ENCODE data around the gene SS18L1.

DNA sequence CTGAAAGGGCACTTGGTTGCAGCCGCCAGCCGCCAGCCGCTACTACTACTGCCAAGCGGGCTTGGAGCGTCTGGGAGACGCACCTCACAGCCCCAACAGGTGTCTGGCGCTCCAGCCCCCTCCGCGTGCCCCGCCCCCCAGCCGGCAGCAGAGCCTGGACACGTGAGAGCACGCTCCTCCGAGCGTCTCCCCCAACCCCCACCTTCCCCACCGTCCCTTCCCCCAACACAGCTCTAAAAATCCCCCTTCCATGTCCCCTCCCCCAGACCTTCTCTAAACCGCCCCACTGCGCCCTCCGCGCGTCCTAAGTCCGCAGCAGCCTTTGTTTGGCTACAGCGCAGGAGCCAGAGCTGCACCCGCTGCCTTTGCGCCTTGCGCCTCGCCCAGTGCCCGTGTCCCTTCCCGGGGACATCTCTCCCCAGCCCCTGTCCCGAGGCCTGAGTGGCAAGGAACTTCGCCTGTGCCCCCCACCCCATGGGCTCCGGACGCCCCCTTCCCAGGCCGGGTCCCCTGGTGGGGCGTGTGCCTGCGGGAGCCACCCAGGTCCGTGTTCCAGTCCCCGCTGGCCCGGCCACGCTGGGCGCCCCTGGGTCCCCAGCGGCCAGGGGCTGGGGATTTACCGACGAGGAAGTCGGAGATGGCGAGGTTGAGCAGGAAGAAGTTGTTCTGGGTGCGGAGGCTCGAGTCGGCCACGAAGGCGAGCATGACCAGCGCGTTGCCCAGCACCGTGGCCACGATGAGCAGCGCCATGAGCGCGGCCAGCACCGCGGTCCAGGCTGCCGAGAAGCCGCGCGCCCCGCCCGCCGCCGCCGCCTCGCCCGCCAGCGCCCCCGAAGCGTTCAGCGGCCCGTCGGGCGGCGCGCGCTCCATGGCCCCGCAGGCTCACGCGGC is 75.8 kb downstream of the SS18L1 start:
- no peak for TF ChIP-seq POLR2A (IDR thresholded peaks at IDR 0.05)
- no peak for TF ChIP-seq EP300 (IDR thresholded peaks at IDR 0.05)
